Measurements from ENCODE around the gene CCDC51. TPM values are rescaled to one million over a fixed set of nuclear protein-coding genes. Genes with fewer than 3 reads are reported as not detected.

The CCDC51 gene
- polyA plus RNA-seq, 1 of the 3 experiments (the other 2 are of a cell fraction): 24.2 TPM

DNA sequence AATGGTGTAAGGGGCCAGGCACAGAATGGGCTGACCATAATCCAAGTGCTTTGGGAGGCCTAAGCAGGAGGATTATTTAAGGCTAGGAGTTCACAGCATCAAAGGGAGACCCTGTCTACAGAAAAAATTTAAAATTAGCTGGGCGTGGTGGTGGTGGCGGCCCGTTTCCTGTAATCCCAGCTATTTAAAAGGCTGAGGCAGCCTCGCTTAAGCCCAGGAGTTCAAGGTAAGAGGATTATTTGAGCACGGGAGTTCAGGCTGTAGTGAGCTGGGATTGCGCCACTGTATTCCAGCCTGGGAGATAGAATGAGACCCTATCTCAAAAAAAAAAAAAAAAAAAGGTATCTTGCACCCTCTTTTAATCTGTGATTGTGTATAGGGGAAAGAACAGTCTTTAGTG lies 2.0 kb upstream of the CCDC51 start:
- H2AFZ ChIP-seq (ENCODE audit: low read depth): no peak overlapping the region
- ChIA-PET CTCF (interaction anchor here (0.6 to 3.4 kb wide), 3 partner anchors 107 to 247 kb away, joined by 3 to 18 read pairs (median 13); no protein-coding TSS in a partner anchor), POLR2A (interaction anchor here (0.7 kb wide), 1 partner anchor 1749 kb away, joined by 3 read pairs; the partner anchor contains the start of gene GNAT1)
- peak overlapping the region; percentile 79 to 86; a peak in 2 of 4 replicates for H3K4me3 ChIP-seq (ENCODE audit: low read depth in 2 of 2, low read length in 1 of 2)
- H3K9me2 ChIP-seq: no peaks in the 10 kb centered on the region
- no peaks in the 10 kb centered on the region for H3K9me3 ChIP-seq
- peaks cover 8 to 24% of the 10 kb centered on the region in 2 experiments for H3K4me1 ChIP-seq (ENCODE audit: control insufficient read depth in 1 of 2, insufficient read depth in 2 of 2, low read depth in 1 of 2, low read length in 1 of 2)
- TF ChIP-seq EZH2phosphoT487 (IDR thresholded peaks at IDR 0.05; ENCODE audit: borderline replicate concordance, low read depth) (no peak), YY1 (IDR thresholded peaks at IDR 0.05; ENCODE audit: low read depth) (no peak), GATA2 (CRISPR knock-in tag; IDR thresholded peaks at IDR 0.05) (no peak), NFIC (IDR thresholded peaks at IDR 0.05; ENCODE audit: borderline replicate concordance) (no peak), JUND (IDR thresholded peaks at IDR 0.05) (no peak), SIN3A (IDR thresholded peaks at IDR 0.05; ENCODE audit: borderline replicate concordance, low read depth, low read length) (no peak), ELF1 (IDR thresholded peaks at IDR 0.05) (no peak), CTCF (IDR thresholded peaks at IDR 0.05) (no peak)
- DNase-seq: no peak
- WGBS (ENCODE audit: low lambda C conversion rate): 94% methylated on average over 6 of the region's 6 CpGs
- peak overlapping the region; percentile 85 for H3K4me2 ChIP-seq
- H4K20me1 ChIP-seq (ENCODE audit: insufficient read depth): peaks cover 9% of the 10 kb centered on the region
- peak overlapping the region; percentile 86; the same call in 1 of the 2 replicates for H3K9ac ChIP-seq
- peaks cover 59% of the 10 kb centered on the region for H3K79me2 ChIP-seq (ENCODE audit: insufficient read depth)
- H3K36me3 ChIP-seq (replicated peaks in 1 of 2; ENCODE audit: control insufficient read depth in 1 of 2, insufficient read depth in 2 of 2, low read length in 1 of 2): peaks cover 21 to 27% of the 10 kb centered on the region in 2 experiments
- peaks cover 32% of the 10 kb centered on the region for H3F3A ChIP-seq (replicated peaks; ENCODE audit: insufficient read depth)
- H3K27me3 ChIP-seq (ENCODE audit: insufficient read depth): no peaks in the 10 kb centered on the region
- no peak overlapping the region; a peak in 1 of 4 replicates for H3K27ac ChIP-seq (ENCODE audit: low read depth in 2 of 2, low read length in 1 of 2)

GRCh38 chr3:48440590-48440958 lies 655 bp upstream of the CCDC51 start:
- ChIA-PET CTCF (interaction anchor here (0.8 to 3.4 kb wide), 7 partner anchors 11 to 246 kb away, joined by 3 to 18 read pairs (median 9); partner anchors contain the start of gene PLXNB1), POLR2A (interaction anchor here (0.8 to 1.4 kb wide), 4 partner anchors 9 to 252 kb away, joined by 3 to 6 read pairs (median 4); partner anchors contain the start of genes CDC25A and PFKFB4)
- H3F3A ChIP-seq (replicated peaks; ENCODE audit: insufficient read depth): peaks cover 32% of the 10 kb centered on the region
- WGBS (ENCODE audit: low lambda C conversion rate): 6% methylated on average over 13 of the region's 21 CpGs
- H3K27ac ChIP-seq (ENCODE audit: low read depth in 2 of 2, low read length in 1 of 2): peak overlapping the region; percentile 64 to 83
- H3K36me3 ChIP-seq (replicated peaks in 1 of 2; ENCODE audit: control insufficient read depth in 1 of 2, insufficient read depth in 2 of 2, low read length in 1 of 2): peaks cover 21 to 27% of the 10 kb centered on the region in 2 experiments
- H3K4me1 ChIP-seq (ENCODE audit: control insufficient read depth in 1 of 2, insufficient read depth in 2 of 2, low read depth in 1 of 2, low read length in 1 of 2): peaks cover 8 to 21% of the 10 kb centered on the region in 2 experiments
- peak; percentile 35 for DNase-seq
- peaks cover 51% of the 10 kb centered on the region for H3K79me2 ChIP-seq (ENCODE audit: insufficient read depth)
- peaks cover 12% of the 10 kb centered on the region for H4K20me1 ChIP-seq (ENCODE audit: insufficient read depth)
- H3K4me2 ChIP-seq: peak overlapping the region; percentile 85
- peak overlapping the region; percentile 44; the same call in 1 of the 2 replicates for H2AFZ ChIP-seq (ENCODE audit: low read depth)
- H3K9ac ChIP-seq: peak overlapping the region; percentile 86
- no peak for TF ChIP-seq EP300 (IDR thresholded peaks at IDR 0.05; ENCODE audit: borderline replicate concordance in 1 of 2, low read depth in 1 of 2, low read length in 1 of 2)
- TF ChIP-seq REST (IDR thresholded peaks at IDR 0.05; ENCODE audit: low read depth, low read length): no peak
- TF ChIP-seq GABPA (IDR thresholded peaks at IDR 0.05; ENCODE audit: low read depth): no peak
- no peak for TF ChIP-seq RFX5 (IDR thresholded peaks at IDR 0.05; ENCODE audit: low read length)
- no peak for TF ChIP-seq TAF1 (IDR thresholded peaks at IDR 0.05; ENCODE audit: borderline replicate concordance, low read depth, low read length)
- peak overlapping the region; percentile 79 to 86 for H3K4me3 ChIP-seq (ENCODE audit: low read depth in 2 of 2, low read length in 1 of 2)
- H3K9me3 ChIP-seq: no peaks in the 10 kb centered on the region
- H3K9me2 ChIP-seq: no peaks in the 10 kb centered on the region
- H3K27me3 ChIP-seq (ENCODE audit: insufficient read depth): no peaks in the 10 kb centered on the region
